K562 (cell line): ENCODE data around the gene JAKMIP1.

ENCODE experiments used
- MEF2A ChIP-seq: IDR thresholded peaks from 2 replicates; pipeline ENCODE4 v1.6.1; 2011; ENCODE audit warnings: low read depth, mild to moderate bottlenecking, low read length, moderate library complexity; ENCODE audit not compliant: control insufficient read depth
- POLR2A ChIP-seq: fragments of 450-650 bp; conservative IDR thresholded peaks from 2 replicates; pipeline ENCODE4 v1.6.1; 2016
- SMARCE1 ChIP-seq: fragments of 450-650 bp; IDR thresholded peaks from 2 replicates; pipeline ENCODE4 v1.7.1; 2016; ENCODE audit warnings: mild to moderate bottlenecking
- ZNF79 ChIP-seq: fragments of 250-450 bp; sonication (Bioruptor Pico); IDR thresholded peaks from 2 replicates; pipeline ENCODE4 v1.4.0; 2020; ENCODE audit warnings: low read depth, mild to moderate bottlenecking, moderate library complexity
- TF ChIP-seq, protein P1 (sequence below): fragments of 250-450 bp; sonication (Bioruptor Pico); IDR thresholded peaks from 2 replicates; pipeline ENCODE4 v1.8.0; 2021; ENCODE audit warnings: borderline replicate concordance, mild to moderate bottlenecking, moderate library complexity; ENCODE audit not compliant: poor library complexity, severe bottlenecking
- TF ChIP-seq, protein P2 (sequence below), 3 experiments: IDR thresholded peaks in 2 of 3; conservative IDR thresholded peaks in 1 of 3; 2 replicates each; pipeline ENCODE4 v1.5.1; 2011 to 2012; ENCODE audit warnings: low read length in 3 of 3, mild to moderate bottlenecking in 3 of 3, control low read depth in 2 of 3, improper control_type of control experiment in 1 of 3, inconsistent platforms in 1 of 3, low read depth in 1 of 3, mixed read lengths in 1 of 3, moderate library complexity in 1 of 3; ENCODE audit not compliant: insufficient read depth in 2 of 3

DNA sequence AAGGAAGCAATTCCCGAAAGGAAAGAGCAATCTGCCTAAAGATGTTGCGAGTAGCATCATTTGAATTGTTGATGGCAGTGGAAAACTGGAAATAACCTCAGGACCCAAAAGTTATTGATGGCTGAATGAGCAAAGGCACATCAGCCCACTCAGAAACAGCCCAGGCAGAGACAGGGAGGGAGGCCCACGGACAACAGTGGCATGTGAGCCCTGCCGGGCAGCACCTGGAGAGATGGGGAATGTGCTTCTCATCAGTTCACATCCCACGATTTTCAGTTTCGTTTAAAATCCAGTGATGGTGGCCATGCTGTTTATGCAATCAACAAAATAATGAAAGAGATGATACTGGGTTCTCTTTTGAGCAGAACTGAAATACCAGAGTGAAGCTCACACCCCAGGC lies 80.0 kb downstream of the JAKMIP1 start:
- TF ChIP-seq ZNF79: no peak
- no peak for TF ChIP-seq MEF2A
- TF ChIP-seq, protein P1, sequence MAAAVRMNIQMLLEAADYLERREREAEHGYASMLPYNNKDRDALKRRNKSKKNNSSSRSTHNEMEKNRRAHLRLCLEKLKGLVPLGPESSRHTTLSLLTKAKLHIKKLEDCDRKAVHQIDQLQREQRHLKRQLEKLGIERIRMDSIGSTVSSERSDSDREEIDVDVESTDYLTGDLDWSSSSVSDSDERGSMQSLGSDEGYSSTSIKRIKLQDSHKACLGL (CRISPR knock-in tag): no peak
- TF ChIP-seq POLR2A: no peak
- TF ChIP-seq, protein P2, sequence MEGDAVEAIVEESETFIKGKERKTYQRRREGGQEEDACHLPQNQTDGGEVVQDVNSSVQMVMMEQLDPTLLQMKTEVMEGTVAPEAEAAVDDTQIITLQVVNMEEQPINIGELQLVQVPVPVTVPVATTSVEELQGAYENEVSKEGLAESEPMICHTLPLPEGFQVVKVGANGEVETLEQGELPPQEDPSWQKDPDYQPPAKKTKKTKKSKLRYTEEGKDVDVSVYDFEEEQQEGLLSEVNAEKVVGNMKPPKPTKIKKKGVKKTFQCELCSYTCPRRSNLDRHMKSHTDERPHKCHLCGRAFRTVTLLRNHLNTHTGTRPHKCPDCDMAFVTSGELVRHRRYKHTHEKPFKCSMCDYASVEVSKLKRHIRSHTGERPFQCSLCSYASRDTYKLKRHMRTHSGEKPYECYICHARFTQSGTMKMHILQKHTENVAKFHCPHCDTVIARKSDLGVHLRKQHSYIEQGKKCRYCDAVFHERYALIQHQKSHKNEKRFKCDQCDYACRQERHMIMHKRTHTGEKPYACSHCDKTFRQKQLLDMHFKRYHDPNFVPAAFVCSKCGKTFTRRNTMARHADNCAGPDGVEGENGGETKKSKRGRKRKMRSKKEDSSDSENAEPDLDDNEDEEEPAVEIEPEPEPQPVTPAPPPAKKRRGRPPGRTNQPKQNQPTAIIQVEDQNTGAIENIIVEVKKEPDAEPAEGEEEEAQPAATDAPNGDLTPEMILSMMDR (IDR thresholded peaks at IDR 0.05 in 2 of 3, conservative IDR thresholded peaks at IDR 0.05 in 1 of 3; ENCODE audit: insufficient read depth in 2 of 3, low read depth in 1 of 3, low read length in 3 of 3): no peak
- TF ChIP-seq SMARCE1: no peak
